ENCODE measurements around the gene ZC3H10.

GRCh38 chr12:56130876-56131275, 12.8 kb downstream of the ZC3H10 start:
- TF ChIP-seq HDGF (IDR thresholded peaks at IDR 0.05; ENCODE audit: borderline replicate concordance) (no peak), TARDBP (IDR thresholded peaks at IDR 0.05) (no peak), SP1 (IDR thresholded peaks at IDR 0.05) (no peak), ELF4 (IDR thresholded peaks at IDR 0.05) (no peak), BHLHE40 (IDR thresholded peaks at IDR 0.05; ENCODE audit: borderline replicate concordance) (no peak), ARNT (IDR thresholded peaks at IDR 0.05) (no peak), SUZ12 (IDR thresholded peaks at IDR 0.05) (no peak), ZNF384 (IDR thresholded peaks at IDR 0.05) (no peak), FOXK2 (IDR thresholded peaks at IDR 0.05) (no peak), L3MBTL2 (conservative IDR thresholded peaks at IDR 0.05) (no peak)

Data from HEK293T (cell line).